ENCODE measurements around the gene LRG1. TPM values are rescaled to one million over a fixed set of nuclear protein-coding genes. Genes with fewer than 3 reads are reported as not detected.

LRG1 gene, protein sequence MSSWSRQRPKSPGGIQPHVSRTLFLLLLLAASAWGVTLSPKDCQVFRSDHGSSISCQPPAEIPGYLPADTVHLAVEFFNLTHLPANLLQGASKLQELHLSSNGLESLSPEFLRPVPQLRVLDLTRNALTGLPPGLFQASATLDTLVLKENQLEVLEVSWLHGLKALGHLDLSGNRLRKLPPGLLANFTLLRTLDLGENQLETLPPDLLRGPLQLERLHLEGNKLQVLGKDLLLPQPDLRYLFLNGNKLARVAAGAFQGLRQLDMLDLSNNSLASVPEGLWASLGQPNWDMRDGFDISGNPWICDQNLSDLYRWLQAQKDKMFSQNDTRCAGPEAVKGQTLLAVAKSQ
- 0.23 TPM for total RNA-seq

GRCh38 chr19:4539693-4540581, at the start of gene LRG1:
Gene LRG1 (minus strand): TSS chr19:4540036. CDS start chr19:4540013, 23 bp downstream.

DNA sequence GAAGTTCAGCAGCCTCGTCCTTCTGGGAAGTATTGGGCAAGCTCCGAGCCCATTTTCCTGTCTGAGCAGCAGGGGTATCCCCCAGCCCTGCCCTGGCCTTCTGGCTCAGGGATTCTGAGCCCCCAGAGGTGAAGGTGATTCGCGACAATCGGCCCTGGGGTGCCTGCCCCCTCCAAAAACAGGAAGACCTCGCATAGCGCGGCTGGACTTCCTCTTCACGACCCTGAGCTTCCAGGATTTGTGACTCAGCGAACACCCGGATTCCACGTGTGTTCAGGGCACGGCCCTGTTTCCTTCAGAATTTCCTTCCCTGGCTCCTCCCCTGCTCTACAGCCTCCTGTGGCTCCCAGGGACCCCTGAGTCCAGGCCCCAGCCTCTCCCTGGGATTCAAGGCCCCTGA, 19.7 kb upstream of the LRG1 start, which contains the start of gene SEMA6B:
Gene SEMA6B, minus strand, starts transcription at position 116 of the 400 bp plus-strand sequence. CDS start 1,227 bp downstream, outside the sequence.

DNA sequence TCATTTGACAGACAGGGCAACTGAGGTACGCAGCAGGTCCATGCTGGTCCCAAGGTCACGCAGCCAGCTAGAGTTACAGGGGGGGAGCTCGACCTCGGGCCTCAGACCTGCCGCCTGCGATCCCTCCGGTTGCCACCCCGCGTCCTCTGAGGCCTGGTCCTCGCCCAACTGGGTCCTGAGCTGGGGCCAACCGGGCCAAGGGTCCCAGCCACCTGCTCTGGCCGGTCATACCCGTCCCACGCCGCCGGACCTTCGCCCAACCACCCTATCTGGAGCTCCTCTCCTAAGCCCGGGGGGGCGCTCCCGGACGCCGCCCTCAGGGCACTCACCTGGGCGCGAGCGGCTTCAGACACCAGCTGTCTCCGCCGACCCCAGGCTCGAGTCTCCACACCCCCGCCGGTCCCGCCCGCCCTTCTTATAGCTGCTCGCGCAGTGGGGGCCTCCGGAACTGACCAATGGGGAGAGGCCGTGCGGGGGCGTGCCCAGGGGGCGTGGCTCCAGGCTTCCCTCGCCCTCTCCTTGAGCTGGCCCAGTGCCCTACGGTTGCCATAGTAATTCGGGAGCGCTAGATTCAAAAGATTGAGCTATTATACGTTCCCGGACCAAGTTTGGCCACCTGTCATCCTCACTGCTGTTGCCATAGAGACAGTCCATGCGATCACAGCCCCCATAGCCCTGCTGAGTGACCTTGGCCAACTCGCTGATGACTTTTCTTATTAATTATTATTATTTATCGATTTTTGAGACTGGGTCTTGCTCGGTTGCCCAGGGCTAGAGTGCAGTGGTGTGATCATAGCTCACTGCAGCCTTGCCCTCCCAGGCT, 4.8 kb downstream of the LRG1 start, which contains the start of gene PLIN5:
Gene PLIN5, minus strand, starts transcription at position 389 of the 823 bp plus-strand sequence. CDS start 1,150 bp downstream, outside the sequence.

DNA sequence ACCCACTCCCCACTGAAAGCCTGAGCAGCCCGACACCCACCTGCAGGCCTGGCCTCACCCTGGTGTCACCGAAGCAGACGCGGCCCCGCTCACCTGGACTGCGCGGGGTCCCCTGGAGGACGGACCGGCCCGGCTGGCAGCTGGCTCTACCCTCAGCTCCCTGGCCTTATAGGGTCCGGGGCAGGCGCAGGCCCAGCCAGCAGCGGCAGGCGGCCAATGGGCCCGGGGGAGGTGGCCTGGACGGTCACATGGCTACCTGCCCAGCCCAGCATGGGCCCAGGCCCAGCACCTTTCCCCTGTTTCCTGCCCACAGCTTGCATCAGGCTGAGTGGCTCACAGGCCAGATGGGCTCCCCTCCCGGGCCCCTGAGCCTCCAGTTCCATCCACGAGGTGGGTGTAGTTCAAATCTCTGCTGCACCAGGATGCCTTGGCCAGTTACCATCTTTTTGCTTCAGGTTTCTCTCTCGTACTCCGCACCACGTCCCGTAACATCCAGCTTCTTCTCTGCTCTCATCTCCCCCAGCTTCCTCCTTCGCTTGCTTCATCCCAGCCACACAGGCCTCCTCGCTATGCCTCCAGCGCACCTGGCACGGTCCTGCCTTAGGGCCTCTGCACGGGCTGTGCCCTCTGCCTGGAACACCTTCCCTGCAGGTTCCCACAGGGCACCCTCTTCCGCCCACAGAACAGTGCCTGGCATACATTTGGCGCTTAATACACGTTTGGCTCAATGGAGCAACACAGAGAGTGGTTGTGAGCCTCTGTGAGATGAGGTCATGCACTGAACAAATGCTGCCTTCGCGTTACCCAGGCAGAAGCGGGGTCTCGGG, 21.3 kb downstream of the LRG1 start, which contains the start of gene PLIN4:
Gene PLIN4, minus strand, starts transcription at position 142 of the 827 bp plus-strand sequence. CDS start 214 bp downstream, outside the sequence.

Other genes starting within 250 kb of the LRG1 start
- 1.4 TPM for gene TMIGD2, start 237.6 kb downstream of the LRG1 start, total RNA-seq
- gene FSD1, start 235.4 kb downstream of the LRG1 start, total RNA-seq: 51.4 TPM
- 0.69 TPM for gene STAP2, start 201.2 kb downstream of the LRG1 start, total RNA-seq
- 19.6 TPM for gene MPND, start 196.5 kb downstream of the LRG1 start, total RNA-seq
- 20.1 TPM for gene SH3GL1, start 139.5 kb downstream of the LRG1 start, total RNA-seq
- 8.1 TPM for gene CHAF1A, start 137.4 kb downstream of the LRG1 start, total RNA-seq
- gene UBXN6, start 82.2 kb downstream of the LRG1 start, total RNA-seq: 75.0 TPM
- 39.4 TPM for gene HDGFL2, start 67.7 kb downstream of the LRG1 start, total RNA-seq
- 0.23 TPM for gene PLIN4, start 21.6 kb downstream of the LRG1 start, total RNA-seq
- 4.6 TPM for gene PLIN5, start 4.8 kb downstream of the LRG1 start, total RNA-seq
- gene SEMA6B, start 19.6 kb upstream of the LRG1 start, total RNA-seq: 49.1 TPM
- gene TNFAIP8L1, start 99.5 kb upstream of the LRG1 start, total RNA-seq: 7.6 TPM
- 42.4 TPM for gene MYDGF, start 130.3 kb upstream of the LRG1 start, total RNA-seq
- gene DPP9, start 183.8 kb upstream of the LRG1 start, total RNA-seq: 10.1 TPM